GM19372 (cell line): ENCODE results near the gene CHAF1A.

Experiments
- ATAC-seq: cut with Tn5 transposase; IDR thresholded peaks from one replicate; pipeline ENCODE4 v1.9.1; 2021; ENCODE audit warnings: mild to moderate bottlenecking, low read depth, moderate library complexity; ENCODE audit not compliant: unreplicated experiment

The CHAF1A gene

GRCh38 chr19:4477034-4477801 lies 74.8 kb downstream of the CHAF1A start:
- ATAC-seq, result no peak

- ATAC-seq, result no peak
Observed at GRCh38 chr19:4482721-4483364, 80.4 kb downstream of the CHAF1A start.

- ATAC-seq, result no peak
Observed at GRCh38 chr19:4483385-4483784, 80.9 kb downstream of the CHAF1A start.

GRCh38 chr19:4487572-4487971 lies 85.1 kb downstream of the CHAF1A start:
- no peak for ATAC-seq

GRCh38 chr19:4488496-4488895 lies 86.1 kb downstream of the CHAF1A start:
- no peak for ATAC-seq

GRCh38 chr19:4491446-4491845 lies 89.0 kb downstream of the CHAF1A start:
- no peak for ATAC-seq

- no peak for ATAC-seq
Observed at GRCh38 chr19:4492337-4493103, 90.1 kb downstream of the CHAF1A start.
